NT2/D1 (cell line): Measurements from ENCODE around the gene PNMA8C.

Experiments used
- DNase-seq: peaks from one replicate; pipeline ENCODE4 v3.0.0-alpha.2; 2011; ENCODE audit warnings: low read depth, low spot score
- H3K27me3 ChIP-seq: 2 replicates; pipeline ENCODE4 v1.6.0; 2011; ENCODE audit warnings: mild to moderate bottlenecking; ENCODE audit not compliant: insufficient read length, insufficient read depth
- H3K36me3 ChIP-seq: 2 replicates; pipeline ENCODE4 v1.6.1; 2011; ENCODE audit warnings: mild to moderate bottlenecking, low read length, mixed read lengths; ENCODE audit not compliant: insufficient read depth, insufficient read length
- H3K4me1 ChIP-seq: 2 replicates; pipeline ENCODE4 v1.5.1; 2011; ENCODE audit not compliant: insufficient read depth, insufficient read length
- H3K4me3 ChIP-seq: 2 replicates; pipeline ENCODE4 v1.5.1; 2011; ENCODE audit warnings: low read depth; ENCODE audit not compliant: insufficient read length
- H3K9ac ChIP-seq: 2 replicates; pipeline ENCODE4 v1.6.0; 2011; ENCODE audit warnings: low read depth; ENCODE audit not compliant: insufficient read length
- H3K9me3 ChIP-seq: 2 replicates; pipeline ENCODE4 v1.5.1; 2011; ENCODE audit warnings: mild to moderate bottlenecking, low read length; ENCODE audit not compliant: insufficient read depth
- SUZ12 ChIP-seq: IDR thresholded peaks from 2 replicates; pipeline ENCODE4 v1.6.1; 2011; ENCODE audit not compliant: insufficient read length, insufficient read depth; ENCODE audit errors: extremely low read depth
- YY1 ChIP-seq: IDR thresholded peaks from 2 replicates; pipeline ENCODE4 v1.6.1; 2011; ENCODE audit not compliant: insufficient read length, insufficient read depth
- ZNF274 ChIP-seq: IDR thresholded peaks from 2 replicates; pipeline ENCODE4 v1.6.1; 2011; ENCODE audit warnings: mild to moderate bottlenecking, low read depth, low read length

PNMA8C gene

GRCh38 chr19:46428239-46429135, at the start of gene PNMA8C:
Gene PNMA8C (minus strand): TSS chr19:46428936. CDS start chr19:46428359, 577 bp downstream.
- H3K4me3 ChIP-seq: no peak within 1 kb of the TSS
- peaks cover 38% of the 10 kb centered on the region for H3K27me3 ChIP-seq
- no peak for DNase-seq
- H3K36me3 ChIP-seq: no peaks in the 10 kb centered on the region
- no peak for TF ChIP-seq SUZ12
- TF ChIP-seq ZNF274: no peak
- no peak for TF ChIP-seq YY1
- no peak within 1 kb of the TSS for H3K9ac ChIP-seq
- no peaks in the 10 kb centered on the region for H3K9me3 ChIP-seq
- no peaks in the 10 kb centered on the region for H3K4me1 ChIP-seq

- Histone ChIP-seq H3K4me3 (no peak overlapping the region), H3K9ac (no peak overlapping the region), H3K4me1 (peaks cover 4% of the 10 kb centered on the region), H3K27me3 (no peaks in the 10 kb centered on the region), H3K9me3 (no peaks in the 10 kb centered on the region), H3K36me3 (no peaks in the 10 kb centered on the region)
- no peak for DNase-seq
- no peak for TF ChIP-seq SUZ12
- TF ChIP-seq ZNF274: no peak
- TF ChIP-seq YY1: no peak
Observed at GRCh38 chr19:46475986-46476385, 47.2 kb upstream of the PNMA8C start.

DNA sequence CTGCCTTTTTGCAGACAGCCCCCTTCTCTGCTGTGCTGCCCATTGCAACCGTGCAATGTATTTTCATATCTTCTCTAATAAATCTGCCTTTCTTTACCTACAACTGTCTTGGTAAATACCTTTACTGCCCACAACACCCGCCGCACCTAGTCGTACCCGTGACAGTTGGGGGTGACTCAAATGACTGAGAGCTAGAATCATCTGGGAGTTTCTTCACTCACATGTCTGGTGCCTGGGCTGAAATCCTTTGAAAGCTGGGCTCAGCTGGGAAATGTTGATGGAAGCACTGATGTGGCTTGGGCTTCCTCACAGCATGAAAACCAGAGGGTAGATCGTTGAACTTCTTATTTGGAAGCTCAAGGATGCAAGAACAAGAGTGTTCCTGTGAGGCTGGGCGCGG, 45.5 kb upstream of the PNMA8C start:
- Histone ChIP-seq H3K4me1 (peaks cover 7% of the 10 kb centered on the region), H3K9me3 (no peaks in the 10 kb centered on the region), H3K4me3 (no peak overlapping the region), H3K36me3 (peaks cover 14% of the 10 kb centered on the region), H3K9ac (no peak overlapping the region), H3K27me3 (no peaks in the 10 kb centered on the region)
- TF ChIP-seq ZNF274 (no peak), YY1 (no peak), SUZ12 (no peak)
- no peak for DNase-seq

DNA sequence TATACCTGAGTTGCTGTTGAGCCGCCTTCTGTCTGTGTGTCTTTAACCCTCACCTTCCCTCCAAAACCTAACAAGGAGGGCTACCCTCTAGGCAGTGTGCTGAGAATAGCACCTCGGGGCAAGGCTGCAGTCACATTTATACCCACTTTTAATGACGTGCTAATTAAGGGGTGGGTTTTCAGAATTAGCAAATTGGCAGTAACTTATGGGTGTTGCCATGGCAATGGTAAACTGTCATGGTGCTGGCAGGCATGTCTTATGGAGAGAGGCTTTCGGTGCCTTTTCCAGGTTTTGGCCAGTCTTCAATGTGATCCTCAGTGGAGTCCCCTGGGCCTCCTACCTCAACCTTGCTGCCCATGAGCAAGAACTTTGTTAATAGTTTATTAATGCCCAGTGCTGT, 43.9 kb upstream of the PNMA8C start:
- DNase-seq: no peak
- no peaks in the 10 kb centered on the region for H3K27me3 ChIP-seq
- no peaks in the 10 kb centered on the region for H3K9me3 ChIP-seq
- no peak overlapping the region for H3K9ac ChIP-seq
- H3K4me3 ChIP-seq: no peak overlapping the region
- H3K4me1 ChIP-seq: peaks cover 7% of the 10 kb centered on the region
- peaks cover 24% of the 10 kb centered on the region for H3K36me3 ChIP-seq
- TF ChIP-seq ZNF274 (no peak), YY1 (no peak), SUZ12 (no peak)

DNA sequence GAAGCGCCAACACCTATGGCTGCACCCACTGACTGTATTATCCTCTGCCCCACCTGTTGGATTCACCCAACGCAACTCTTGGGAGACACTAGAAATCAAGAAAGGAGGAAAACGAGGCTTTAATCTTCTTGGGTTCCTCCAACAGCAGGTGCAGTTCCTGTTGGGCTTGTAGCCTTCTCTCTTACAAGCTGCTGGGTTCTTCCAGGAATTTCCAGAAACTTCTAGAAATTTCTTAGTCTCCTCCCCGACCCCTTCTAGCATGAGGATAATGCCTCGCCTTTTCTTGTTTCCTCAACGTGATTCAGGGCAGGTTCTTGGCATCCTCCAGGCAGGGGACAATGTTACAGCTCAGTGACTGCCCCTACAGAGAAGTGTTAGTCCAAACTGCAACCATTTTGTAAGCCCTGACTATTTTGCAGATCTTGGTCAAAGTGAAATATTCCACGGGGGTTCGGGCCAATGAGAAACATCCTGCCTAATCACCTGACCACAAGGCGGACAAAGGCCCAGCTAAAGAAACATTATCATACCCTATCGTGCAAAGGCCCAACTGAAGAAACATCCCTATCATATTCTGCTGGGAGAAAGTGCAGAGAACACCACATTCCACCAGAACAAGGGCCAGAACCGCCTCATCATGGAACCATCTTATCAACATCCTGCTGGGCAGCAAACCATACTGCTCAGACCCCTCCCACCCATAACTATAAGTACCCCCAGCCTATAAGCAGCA, 43.2 kb upstream of the PNMA8C start:
- TF ChIP-seq YY1: no peak
- TF ChIP-seq ZNF274: no peak
- no peak for TF ChIP-seq SUZ12
- Histone ChIP-seq H3K9me3 (no peaks in the 10 kb centered on the region), H3K36me3 (peaks cover 25% of the 10 kb centered on the region), H3K4me1 (peaks cover 7% of the 10 kb centered on the region), H3K4me3 (peak overlapping the region; percentile 57), H3K27me3 (no peaks in the 10 kb centered on the region), H3K9ac (no peak overlapping the region)
- no peak for DNase-seq

DNA sequence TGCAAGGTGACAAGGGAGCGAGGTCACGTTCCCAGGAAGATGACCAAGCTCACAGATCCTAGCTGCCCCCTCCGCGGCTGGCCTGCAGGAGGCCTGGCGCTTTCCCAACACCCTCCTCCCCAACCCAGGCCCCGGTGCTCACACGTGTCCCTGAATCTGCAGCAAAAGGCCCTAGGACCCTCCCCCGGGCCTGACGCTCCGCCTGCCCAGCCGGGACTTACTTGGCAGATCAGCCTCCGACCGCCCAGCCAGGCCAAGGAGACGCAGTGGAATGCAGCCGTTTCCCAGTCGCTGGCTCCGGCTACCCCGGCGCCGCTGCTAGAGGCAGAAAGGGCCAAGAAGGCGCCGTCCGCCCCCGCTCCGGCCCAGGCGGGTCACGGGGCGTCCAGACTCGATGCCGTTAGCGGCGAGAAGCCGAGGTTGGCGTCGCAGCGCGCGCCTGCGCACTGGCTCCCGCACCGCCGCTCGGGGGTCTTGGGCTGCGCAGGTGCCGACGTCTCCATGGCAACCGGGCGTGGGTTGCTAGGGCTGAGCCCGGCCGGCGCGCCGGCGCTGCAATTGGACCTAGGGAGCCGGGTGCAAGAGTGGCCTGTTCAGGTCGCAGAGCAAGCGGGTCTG, 42.5 kb upstream of the PNMA8C start, which contains the start of gene PNMA8A:
TSS of gene PNMA8A (minus strand) at position 448 of the 618 bp plus-strand sequence. CDS start 528 bp downstream, outside the sequence.
- peak; percentile 70 for DNase-seq
- H3K27me3 ChIP-seq: no peaks in the 10 kb centered on the region
- TF ChIP-seq ZNF274: no peak
- TF ChIP-seq YY1: no peak
- TF ChIP-seq SUZ12: no peak
- H3K9me3 ChIP-seq: no peaks in the 10 kb centered on the region
- peak within 1 kb of the TSS; percentile 57 for H3K4me3 ChIP-seq
- H3K9ac ChIP-seq: peak within 1 kb of the TSS; percentile 74
- peaks cover 25% of the 10 kb centered on the region for H3K36me3 ChIP-seq
- peaks cover 7% of the 10 kb centered on the region for H3K4me1 ChIP-seq

DNA sequence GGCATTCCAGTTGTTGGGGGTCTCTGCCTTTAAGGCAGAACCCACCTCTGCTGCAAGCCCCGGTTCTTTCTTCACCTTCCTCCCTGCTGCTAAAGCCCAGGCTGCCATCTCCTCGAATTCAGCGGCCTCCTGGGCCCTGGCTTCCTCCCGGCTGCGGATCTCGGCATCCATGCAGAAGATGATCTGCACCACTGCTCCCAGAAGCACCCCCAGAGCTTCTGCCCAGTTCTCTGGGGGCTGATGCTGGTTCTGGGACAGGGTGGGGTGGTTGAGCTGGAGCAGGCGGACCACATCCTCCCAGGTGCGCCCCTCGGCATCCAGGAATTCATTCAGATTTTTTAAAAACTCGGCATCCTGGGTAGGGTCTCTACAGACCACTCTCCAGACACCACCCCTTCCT, 41.6 kb upstream of the PNMA8C start:
- peak overlapping the region; percentile 74 for H3K9ac ChIP-seq
- no peaks in the 10 kb centered on the region for H3K9me3 ChIP-seq
- H3K36me3 ChIP-seq: peaks cover 25% of the 10 kb centered on the region
- TF ChIP-seq ZNF274 (no peak), YY1 (no peak), SUZ12 (no peak)
- H3K4me3 ChIP-seq: peak overlapping the region; percentile 57
- H3K4me1 ChIP-seq: peaks cover 7% of the 10 kb centered on the region
- no peak for DNase-seq
- H3K27me3 ChIP-seq: no peaks in the 10 kb centered on the region
